Fibroblast of skin of abdomen (primary cell): ENCODE data around the gene TFEB. TPM values are rescaled to one million over a fixed set of nuclear protein-coding genes. Genes with fewer than 3 reads are reported as not detected.
"Not testable (repeated sequence)": the region's sequence is repeated elsewhere in the genome, so short reads cannot be mapped to it uniquely, and the experiment has no call there.

Source experiments
- DNase-seq: peaks from one replicate; pipeline ENCODE4 v3.0.0-alpha.2; 2013
- polyA plus RNA-seq, 2 experiments: library from polyadenylated mRNA; unstranded; fragments of 120-200 nt; gene quantifications; one replicate each; pipeline ENCODE4 v1.2.1, GENCODE V29; 2013; ENCODE audit not compliant: insufficient read length in 2 of 2

Gene TFEB
- 8.7 TPM for polyA plus RNA-seq (2013, experiment 1 of 2; ENCODE audit: insufficient read length)
- 9.2 TPM for polyA plus RNA-seq (2013, experiment 2 of 2; ENCODE audit: insufficient read length)

DNA sequence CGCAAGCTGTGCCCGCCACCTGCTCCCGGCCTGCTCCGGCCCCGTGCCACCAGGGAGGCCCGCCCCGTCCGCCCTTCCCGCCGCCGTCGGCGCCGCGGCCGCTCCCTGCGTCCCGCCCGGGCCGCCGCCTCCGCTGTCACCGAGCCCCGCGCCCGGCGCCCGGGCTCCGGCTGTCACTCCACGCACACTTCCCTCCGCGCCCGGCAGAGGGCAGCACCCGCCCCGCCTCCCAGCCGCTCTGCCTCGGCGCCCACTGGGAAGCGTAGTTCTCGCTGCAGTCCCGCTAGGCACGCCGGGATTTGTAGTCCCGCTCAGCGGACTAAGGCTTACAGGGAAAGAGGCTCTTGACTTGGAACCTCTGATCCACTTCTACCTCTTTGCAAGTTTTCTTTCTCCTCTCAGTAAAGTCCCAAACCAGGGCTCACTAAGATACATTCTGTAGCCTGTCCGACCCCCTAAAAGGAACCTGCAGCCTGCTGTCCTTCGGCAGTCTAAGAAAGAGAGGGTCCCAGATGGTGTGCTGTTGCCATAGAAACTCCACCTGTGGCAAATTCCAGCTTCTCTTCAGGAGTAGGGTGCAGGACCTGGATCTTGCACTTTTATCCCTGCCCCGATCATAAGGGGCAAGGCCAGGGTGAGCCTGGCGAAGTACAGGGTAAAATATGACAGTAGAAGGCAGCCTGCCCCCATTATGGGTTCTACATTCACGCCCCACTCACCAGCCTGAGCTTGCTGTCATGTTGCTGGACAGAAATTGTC is at the start of gene TFEB:
Gene TFEB (minus strand): TSS at position 182 of the 759 bp plus-strand sequence. CDS start 44,395 bp downstream, outside the sequence.
- DNase-seq, result peak; percentile 86

GRCh38 chr6:41784581-41785171 is 49.3 kb upstream of the TFEB start:
- DNase-seq, result no peak

DNA sequence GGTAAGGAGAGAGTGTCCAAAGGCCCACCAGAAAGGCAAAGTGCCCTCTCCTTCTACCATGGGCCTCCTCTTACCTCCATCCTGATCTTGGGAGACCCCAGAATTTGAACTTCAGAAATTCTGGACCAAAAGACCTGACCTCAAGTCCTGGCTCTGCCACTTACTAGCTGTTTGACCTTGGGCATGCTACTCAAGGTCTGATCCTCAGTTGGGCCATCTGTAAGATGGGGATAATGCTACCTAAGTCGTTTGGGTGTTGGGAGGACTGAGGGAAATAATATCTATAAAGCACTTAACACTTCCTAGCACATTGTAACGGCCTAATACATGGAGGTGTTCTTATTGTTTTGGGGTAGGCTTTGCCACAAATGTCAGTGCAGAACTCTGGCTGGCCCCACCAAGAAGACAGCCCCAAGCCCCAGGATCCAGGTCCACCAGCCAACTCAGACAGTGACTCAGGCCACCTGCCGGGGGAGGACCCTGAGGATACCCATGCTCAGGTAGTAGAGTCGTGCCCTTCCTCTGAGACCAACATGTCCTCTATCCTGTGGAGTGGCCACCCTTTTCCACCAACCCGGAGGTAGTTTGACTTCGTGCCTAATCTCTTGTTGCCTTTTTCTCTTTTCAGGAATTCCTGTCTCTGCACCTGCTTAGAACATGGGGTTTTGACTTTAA is 47.8 kb upstream of the TFEB start:
- DNase-seq, result no peak

DNA sequence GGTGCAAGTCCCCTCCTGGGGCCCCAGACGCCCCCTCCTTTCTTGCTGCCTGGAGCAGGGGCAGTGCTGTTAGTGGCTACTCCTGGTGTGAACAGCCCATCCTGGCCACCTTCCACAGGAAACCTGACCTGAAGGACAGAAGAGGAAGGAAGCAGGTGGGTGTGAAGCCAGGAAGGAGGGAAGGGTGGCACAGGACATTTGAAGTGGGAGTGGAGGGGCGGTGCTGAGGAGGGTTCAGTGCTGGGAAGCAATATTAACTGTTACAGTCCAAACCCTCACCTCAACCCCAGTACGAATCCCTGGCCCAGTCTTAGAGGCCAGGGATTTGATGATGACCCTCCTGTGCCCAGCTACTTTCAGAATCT is 45.9 kb upstream of the TFEB start:
- no peak for DNase-seq

DNA sequence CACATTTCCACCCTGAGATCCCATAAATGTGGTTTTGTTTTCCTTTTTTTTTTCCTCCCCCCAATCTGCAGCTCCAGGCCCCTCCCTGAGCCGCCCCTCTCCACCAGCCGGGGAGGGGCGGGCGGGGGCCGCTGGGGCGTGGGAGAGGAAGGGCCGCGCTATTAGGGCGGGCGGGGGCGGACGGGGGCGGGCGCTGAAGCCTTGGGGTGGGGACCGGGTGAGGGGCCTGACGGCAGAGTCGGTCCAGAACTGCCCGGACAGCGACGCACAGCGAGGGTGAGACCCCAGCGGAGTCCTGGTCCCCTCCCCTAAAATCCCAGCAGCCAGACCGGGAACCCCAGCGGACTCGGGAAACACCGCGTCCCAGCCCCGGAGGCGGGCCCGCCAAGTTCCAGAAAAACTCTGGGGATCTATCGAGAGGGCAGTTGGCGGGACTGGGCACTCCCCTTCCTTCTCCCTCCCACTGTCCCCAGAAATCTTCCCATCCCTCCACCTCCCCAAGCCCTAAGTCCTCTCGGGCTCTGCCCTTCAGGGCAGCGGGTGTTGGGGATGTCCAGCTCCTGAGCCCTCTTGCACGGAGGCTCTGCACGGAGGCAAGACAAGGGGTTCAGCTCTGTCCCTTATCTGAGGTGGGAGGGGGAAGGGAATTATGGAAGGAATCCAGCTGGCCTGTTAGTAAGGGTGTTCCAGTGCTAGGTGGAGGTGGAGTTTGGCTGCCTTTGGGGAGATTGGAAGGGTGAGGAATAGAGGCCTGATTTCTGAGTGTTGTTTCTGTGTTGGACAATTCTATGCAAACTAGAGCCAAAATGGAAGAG is 45.4 kb upstream of the TFEB start, which contains the start of gene PRICKLE4:
Gene PRICKLE4 (plus strand): TSS at position 232 of the 815 bp plus-strand sequence. CDS start 2,692 bp downstream, outside the sequence.
- DNase-seq, result no peak

DNA sequence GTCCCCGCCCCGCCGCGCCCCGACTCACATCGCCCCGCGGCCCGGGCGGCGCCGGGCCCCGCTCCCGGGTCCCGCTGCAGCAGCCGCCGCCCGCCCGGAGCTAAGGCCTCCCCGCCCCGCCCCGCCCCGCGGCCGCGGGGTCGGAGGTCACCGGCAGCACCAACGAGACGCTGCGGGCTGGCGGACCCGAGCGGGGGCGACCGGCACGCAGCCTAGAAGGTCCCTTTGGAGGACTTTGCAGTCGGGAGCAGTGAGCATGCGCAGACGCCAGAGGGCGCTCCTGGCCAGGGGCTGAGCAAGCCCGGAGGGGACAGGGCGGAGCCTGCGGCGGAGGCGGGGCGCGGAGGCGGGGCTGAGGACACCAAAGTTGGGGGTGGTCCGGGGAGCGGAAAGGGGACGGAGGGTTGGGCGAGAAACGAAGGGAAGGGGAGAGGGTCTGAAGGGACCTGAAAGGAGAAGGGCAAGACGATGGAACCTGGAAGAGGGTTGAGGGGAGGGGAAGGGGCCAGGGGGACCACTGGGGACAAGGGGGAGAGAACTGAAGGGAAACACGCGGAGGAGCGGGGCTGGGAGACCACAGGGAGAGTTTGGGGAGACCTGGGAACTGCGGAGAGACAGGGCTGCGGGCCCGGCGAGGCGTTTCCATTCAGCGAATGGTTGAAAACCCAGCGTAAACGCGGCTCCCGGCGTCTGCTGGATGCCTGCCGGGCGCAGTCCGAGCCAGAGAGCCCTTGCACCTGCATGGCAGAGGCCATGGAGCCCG is 44.6 kb upstream of the TFEB start, which contains the start of gene FRS3:
Gene FRS3 (minus strand): TSS at position 113 of the 763 bp plus-strand sequence. CDS start 2,913 bp downstream, outside the sequence.
- peak; percentile 92 for DNase-seq

- DNase-seq, result no peak
Observed at GRCh38 chr6:41779336-41779735, 43.9 kb upstream of the TFEB start.

GRCh38 chr6:41778895-41779294 is 43.5 kb upstream of the TFEB start:
- no peak for DNase-seq

DNA sequence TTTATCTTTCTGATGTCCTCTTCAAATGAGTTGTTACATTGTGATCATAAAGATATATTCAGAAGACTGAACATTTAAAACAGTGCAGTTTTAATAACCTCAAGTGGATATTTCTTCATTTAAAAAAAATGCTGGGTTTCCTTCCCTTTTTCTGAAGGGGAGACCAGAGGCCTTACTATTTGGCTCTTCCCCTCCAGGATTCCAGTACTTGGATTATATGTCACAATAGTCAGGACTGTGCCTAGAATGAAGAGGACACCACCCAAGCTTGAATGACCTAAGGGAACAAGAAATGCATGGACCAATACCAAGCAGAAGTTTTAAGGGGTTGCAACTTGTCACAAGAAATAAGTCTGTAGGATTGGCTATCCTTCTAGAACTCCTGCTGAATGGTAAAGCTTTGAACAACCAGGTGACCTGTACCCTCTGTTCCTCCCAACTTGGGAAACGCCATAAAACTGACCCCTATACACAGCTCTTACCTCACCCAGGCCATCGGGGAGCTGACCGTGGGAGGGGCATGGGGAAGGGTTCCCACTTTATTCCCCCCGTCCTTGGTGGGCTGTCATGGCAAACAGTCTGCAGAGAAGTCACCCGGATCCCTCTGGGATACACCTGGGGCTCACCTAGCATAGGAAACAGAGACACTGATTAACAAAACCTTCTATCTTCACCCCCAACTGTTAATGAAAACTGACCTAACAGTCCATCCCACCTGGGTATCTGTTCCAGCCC is 42.3 kb upstream of the TFEB start:
- DNase-seq, result no peak

DNA sequence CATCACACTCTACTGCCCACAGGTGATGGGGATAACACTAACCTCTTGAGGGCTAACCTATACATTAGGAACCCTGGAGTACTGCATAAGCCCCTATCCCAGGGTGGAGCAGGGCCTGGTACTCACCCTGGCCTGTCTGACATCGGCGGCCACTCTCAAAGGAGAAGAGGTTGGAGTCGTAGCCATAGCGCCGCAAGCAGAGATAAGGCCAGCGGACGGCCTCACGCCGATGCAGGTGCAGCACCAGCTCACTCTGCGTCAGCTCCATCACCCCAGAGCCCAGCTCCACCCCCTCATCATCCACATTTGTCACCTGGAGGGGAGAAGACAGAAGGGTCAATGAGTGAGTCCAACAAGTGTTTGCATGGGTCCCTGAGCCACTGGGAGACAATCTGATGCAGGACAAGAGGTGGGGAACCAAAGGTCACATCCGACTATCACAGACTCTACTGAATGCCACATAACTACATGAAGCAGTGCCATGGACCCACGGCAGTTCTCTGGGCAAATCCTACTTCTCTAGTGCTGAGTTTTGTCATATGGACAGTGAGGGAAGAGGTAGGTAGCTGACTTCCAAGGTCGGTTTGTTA is 40.0 kb upstream of the TFEB start:
- no peak for DNase-seq

GRCh38 chr6:41774841-41775240 is 39.4 kb upstream of the TFEB start:
- no peak for DNase-seq

- DNase-seq, result no peak
Observed at GRCh38 chr6:41771058-41771983, 35.9 kb upstream of the TFEB start.

- no peak for DNase-seq
Observed at GRCh38 chr6:41770381-41771057, 35.1 kb upstream of the TFEB start.

- no peak for DNase-seq
Observed at GRCh38 chr6:41769376-41769775, 34.0 kb upstream of the TFEB start.

DNA sequence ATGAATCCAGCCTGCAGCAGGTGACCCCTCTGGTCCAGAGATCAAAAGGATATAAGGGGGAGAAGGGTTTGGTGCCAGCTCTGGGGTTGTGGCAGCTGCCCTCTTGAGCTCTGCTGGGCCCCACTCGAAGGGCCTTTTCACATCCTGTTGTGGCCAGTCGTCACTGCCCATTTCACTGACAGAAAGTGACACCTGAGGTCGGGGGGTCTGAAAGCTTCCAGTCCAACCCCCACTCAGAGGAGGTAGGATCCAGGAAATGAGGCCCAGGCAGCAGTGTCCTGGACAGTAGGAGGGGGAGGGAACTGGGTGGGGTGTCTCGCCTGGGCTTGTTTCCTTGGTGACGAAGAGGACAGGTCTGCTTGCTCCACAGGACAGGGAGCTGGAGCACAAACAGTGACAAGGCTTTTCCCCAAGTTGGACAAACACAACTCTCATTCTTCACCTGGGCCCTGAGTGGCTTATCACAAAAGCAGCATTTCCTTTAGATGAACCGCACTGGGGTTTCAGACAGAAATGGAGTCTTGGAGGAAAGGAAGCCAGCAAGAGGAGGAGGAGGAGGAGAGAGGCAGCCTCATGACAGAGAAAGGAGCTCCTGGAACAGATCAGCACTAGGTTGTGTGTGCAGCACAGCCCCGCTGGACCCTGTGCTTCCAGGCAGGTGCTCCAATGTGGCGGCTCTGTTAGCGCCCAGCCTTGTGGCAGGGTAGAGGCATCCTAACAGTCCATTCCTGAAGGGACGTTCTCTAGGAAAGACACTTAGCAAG is 33.3 kb upstream of the TFEB start:
- DNase-seq, result no peak

GRCh38 chr6:41767112-41767833 is 31.9 kb upstream of the TFEB start:
- peak; percentile 59 for DNase-seq

- not testable (repeated sequence) for DNase-seq
Observed at GRCh38 chr6:41766043-41766664, 30.7 kb upstream of the TFEB start.
